CD4-positive, alpha-beta T cell treated with Interleukin-4 for 4 hours (primary cell): ENCODE results near the gene SERTAD1.
"Not testable (repeated sequence)": the region's sequence is repeated elsewhere in the genome, so short reads cannot be mapped to it uniquely, and the experiment has no call there.

Source experiments
- DNase-seq: peaks from one replicate; pipeline ENCODE4 v3.0.0-alpha.2; 2020

Gene SERTAD1

GRCh38 chr19:40420766-40421765, 4.7 kb downstream of the SERTAD1 start:
- peak; percentile 71 for DNase-seq

DNA sequence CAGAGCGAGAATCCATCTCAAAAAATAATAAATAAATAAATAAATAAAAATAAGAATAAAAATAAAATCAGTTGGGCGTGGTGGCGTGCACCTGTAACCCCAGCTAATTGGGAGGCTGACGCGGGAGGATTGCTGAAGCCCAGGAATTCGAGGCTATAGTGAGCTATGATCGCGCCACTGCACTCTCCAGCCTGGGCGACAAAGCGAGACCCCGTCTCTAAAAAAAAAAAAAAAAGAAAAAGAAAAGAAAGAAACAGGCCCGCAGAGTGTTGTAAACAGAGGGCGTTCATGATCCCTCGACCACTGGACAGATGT, 5.4 kb downstream of the SERTAD1 start:
- DNase-seq = no peak

GRCh38 chr19:40419780-40420179, 6.0 kb downstream of the SERTAD1 start:
- DNase-seq = no peak

DNA sequence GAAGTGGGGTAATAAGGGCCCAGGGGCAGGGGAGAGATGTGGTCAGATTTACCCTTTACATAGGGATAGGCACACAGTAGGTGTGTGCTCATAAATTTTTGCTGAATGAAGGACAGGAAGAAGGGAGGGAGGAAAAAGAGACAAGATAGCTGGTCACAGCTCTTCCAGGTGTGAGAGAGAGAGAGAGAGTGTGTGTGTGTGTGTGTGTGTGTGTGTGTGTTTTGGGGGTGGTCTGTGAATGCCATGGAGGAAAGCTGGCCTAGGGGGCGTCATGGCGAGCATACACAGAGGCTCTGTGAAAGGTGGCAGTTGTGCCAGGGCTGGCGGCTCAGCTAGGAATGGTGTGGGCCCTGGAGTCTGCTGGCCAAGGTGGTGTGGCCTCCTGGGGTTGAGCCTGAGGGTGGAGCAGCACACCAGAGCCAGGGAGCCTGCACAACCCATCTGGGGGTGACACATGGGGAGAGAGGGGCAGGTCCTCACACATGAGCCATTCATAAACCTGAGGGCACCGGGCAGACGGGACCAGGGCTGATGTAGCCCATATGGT, 6.7 kb downstream of the SERTAD1 start:
- DNase-seq = no peak

- no peak for DNase-seq
These were observed 7.8 kb downstream of the SERTAD1 start for GRCh38 chr19:40418040-40418439.

DNA sequence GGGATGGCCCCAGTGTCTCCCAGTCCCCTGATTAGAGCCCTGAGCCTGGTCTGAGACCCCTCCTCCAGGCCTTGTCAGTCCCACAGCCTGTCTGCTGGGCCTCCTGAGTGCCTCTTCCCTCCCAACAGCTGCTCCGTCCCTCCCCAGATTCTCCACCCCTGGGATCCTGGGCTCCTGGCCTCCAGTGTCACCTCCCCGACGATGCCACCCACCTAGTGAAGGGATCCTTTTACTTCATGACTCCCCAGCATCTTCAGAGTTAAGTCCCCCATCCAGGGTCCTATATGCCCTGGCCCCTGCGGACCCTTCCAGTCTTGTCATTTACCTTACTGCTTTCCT, 8.2 kb downstream of the SERTAD1 start:
- DNase-seq = no peak

DNA sequence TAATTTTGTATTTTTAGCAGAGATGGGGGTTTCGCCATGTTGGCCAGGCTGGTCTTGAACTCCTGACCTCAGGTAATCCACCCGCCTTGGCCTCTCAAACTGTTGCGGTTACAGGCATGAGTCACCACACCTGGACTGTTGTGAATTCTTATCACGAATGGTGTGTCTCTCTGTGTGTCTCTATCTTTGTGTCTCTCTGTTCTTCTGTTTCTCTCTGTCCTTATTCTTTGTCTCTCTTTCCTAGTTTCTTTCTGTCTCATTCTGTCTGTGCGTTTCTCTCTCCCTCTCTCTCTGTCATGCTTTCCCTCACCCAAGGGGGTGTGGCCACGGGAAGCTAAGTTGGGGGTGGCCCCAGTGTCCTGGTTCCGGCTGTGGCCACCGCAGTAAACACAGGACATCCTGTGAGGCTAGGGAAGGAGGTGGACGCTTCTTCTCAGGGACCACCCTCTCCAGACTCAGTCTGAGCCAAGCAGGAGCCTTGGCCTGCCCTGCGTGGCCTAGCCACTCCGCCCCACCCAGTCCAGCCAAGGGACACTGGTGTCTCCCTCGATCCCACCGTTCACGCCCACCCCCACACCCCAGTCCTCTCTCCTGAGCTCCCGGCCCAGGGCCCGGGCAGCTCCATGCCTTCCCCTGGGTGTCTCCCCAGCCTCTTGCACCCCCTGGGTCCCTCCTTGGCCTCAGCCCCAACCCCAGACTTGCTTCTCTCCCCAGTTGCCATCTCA, 8.7 kb downstream of the SERTAD1 start:
- DNase-seq = no peak

- DNase-seq = no peak
These were observed 10.0 kb downstream of the SERTAD1 start for GRCh38 chr19:40415768-40416167.

DNA sequence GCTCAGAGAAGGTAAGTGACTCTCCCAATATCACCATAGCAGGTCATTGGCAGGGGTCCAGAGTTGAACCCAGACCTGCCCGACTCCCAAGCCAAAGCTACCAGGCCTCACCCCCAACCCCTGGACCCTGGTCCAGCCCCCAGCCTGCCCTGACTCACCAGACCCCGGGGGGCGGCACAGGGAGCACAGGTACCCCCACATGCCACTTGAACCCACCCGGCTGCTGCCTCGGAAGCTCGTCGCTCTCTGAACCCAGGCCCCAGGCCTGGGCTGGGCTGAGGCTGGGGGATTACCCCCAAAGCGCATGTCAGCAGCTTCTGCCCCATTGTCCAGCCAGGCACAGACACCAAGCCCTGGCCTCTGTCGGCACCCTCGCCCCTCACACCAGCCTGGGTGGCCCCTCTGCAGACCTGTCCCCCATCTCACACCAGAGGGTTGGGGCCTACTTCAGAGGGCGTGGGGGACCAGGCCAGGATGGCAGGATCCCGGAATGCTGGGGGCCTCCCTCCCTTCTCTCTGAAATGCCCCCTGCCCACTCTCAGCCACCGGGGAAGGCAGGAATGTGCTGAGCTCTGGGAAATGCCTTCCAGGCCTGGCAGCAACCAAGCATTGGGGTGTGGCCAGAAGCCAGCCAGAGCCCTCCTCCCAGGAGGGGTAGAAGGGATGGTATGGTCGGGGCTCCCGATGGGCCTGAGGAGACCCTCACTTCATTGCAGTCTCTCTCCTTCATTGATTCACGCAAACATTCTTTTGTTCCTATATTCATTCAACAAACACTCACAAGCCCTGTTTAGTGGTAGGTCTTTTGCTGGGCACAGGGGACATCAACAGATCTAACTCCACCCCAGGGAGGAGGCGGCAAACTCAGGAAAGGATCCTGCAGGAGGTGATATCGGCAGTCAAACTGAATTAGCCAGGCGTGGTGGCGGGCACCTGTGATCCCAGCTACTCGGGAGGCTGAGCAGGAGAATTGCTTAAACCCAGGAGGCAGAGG, 11.0 kb downstream of the SERTAD1 start:
- DNase-seq = no peak

DNA sequence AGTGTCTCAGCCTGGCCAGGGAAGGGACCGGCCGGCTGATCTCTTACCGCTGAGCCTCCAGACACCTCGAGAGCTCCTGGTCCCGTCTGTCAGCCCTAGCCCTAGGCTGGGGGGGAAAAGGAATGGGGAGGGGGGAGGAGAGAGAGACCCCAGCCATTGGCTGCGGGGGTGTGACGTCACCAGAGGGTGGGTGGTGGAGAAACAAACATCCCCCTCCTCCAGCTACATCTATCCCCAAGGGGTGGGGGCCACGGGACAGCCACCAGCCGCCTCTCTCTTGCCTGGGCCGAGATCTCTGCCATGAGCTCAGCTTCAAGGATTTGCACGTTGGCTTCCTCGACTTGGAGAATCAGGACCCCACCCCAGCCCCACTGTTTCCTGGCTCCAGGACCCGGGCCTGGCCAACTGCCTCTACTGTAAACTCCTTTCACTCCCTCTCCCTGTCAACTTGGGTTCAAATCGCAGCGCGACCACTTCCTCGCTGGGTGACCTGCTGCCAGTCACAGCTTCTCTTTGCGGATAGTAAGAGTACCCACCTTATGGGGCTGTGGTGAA, 12.4 kb downstream of the SERTAD1 start, which contains the start of gene PRX:
TSS of gene PRX (minus strand) at position 88 of the 555 bp plus-strand sequence. CDS start 5,446 bp downstream, outside the sequence.
- DNase-seq = no peak

DNA sequence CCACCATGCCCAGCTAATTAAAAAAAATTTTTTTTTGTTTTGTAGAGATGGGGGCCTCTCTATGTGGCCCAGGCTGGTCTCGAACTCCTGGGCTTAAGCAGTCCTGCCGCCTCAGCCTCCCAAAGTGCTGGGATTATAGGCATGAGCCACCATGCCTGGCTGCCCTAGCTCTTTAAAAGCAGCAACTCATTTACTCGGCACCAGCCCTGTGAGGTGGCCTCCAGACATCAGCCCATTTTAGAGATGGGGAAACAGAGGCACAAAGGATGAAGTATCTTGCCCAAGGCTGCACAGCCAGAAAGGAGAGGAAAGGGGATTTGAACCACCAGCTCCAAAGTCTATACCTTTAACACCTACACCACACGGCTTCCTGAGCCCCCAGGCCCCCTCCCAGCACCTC, 12.9 kb downstream of the SERTAD1 start:
- DNase-seq = no peak

DNA sequence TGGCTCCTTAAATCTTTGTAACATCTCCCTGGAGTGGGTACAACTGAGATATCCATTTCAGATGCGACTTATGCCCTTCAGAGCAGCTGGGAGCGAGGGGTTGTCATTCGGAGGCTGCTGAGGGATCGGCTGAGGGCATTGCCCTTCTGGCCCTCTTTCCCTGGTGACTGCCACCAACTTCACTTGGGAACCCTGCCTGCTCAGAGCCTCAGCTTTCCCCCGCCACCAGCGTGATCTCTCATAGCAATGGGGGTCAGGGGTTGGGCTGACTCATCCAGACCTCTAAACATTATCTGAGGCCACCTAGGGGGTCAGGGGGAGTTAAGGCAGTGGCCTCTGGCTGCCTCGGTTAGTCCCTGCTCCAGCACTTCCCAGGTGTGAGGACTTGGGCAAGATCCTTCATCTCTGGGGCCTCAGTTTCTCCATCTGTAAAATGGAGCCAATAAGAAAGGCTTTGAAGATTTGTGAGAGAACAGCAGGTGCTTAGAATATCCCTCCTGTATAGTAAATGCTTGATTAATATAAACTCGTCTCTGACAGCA, 13.8 kb downstream of the SERTAD1 start:
- DNase-seq = no peak

DNA sequence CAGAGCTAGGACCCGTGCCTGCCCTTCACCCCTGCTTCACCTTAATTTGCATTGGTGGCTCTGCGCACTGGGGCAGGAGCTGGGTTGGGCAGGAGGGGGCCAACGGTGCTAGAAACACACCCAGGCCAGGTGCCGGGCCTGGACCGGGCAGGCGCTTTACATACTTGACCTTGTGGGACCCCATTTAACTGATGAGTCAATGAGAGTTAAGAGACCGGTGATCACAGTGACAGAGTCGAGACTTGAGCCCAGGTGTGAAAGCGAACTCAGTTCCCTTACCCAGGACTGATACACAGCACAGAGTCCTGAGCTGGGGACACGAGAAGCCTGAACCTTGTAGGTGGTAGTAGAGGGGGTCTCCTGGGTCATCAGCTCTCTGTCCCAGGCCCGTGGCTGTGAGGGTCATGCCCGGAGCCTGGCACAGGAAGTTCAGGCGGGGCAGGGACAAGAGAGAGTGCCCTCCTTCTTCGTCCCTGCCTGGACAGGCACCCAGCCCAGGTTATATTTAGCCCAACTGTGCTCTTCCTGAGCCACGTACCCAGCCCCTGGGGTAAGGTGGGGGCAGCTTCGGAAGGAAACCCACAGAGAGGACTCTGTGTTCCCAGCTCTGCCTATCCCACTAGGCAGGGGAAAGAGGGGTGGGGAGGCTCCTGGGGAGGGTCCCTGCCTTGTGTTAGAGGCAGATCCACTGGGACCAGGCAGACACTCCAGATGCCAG, 14.5 kb downstream of the SERTAD1 start:
- DNase-seq = no peak

GRCh38 chr19:40410030-40410389, 15.8 kb downstream of the SERTAD1 start:
- DNase-seq = no peak

DNA sequence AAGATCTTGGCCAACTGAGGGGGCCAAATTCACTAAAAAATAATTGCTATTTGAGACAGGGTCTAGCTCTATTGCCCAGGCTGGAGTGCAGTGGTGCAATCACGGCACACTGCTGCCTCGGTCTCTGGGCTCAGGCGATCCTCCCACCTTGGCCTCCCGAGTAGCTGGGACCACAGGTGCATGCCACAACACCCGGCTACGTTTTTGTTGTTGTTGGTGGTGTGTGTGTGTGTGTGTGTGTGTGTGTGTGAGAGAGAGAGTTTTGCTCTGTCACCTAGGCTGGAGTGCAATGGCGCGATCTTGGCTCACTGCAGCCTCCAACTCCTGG, 17.2 kb downstream of the SERTAD1 start:
- DNase-seq = not testable (repeated sequence)

GRCh38 chr19:40407714-40408597, 17.8 kb downstream of the SERTAD1 start:
- DNase-seq = no peak

DNA sequence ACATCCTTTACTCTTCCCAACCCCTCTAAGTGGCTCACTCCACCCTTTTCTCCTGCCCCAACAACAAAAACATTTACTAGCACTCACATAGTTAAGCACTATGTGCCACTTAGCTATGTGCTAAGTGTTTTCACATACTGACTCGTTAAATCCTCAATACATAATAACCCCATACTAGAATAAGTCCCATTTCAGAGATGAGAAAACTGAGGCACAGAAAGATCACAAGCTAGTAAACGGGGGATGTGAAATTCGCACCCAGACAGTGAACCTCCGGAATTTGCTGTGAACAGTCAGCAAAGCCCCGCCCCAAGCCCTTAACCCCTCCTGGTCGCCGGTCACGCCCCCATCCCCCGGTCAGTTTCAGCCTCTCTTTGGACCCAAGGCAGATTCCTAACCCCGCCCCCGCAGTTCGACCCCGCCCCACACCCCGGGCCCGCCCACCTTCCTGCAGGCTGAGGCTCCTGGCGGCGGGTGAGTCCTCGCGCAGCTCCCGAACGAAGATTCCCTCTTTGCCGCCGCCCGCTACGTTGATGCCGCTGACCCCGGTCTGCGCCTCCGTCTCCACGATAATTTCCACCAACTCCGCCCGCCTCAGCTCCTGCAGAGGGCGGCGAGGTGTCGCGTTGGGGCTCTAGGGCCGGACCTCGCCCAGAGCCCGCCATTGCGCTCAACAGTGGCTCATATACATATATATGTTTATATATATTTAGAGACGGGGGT, 22.4 kb downstream of the SERTAD1 start:
- peak; percentile 77 for DNase-seq

DNA sequence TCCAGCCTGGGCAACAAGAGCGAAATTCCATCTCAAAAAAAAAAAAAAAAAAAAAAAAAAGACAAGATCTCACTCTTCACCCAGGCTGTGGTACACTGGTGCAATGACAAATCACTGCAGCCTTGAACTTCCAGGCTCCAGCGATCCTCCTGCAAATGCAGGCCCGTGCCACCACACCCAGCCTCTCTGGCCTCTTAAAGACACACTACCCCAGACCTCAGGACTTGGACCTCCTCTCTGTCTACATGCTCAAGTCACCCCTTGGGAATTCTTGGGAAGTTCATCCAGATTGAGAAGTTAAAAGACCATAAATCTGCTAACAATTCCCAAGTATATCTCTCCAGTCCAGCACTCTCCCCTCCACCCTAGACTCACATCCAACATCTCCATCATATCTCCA, 25.2 kb downstream of the SERTAD1 start:
- no peak for DNase-seq

GRCh38 chr19:40398417-40399131, 27.2 kb downstream of the SERTAD1 start:
- DNase-seq = peak; percentile 55
